ENCODE results near the gene HYAL2.
"Not testable (repeated sequence)": the region's sequence is repeated elsewhere in the genome, so short reads cannot be mapped to it uniquely, and the experiment has no call there.

Gene HYAL2

GRCh38 chr3:50327129-50327528 is 4.6 kb upstream of the HYAL2 start:
- DNase-seq = no peak

- DNase-seq = no peak
These were observed 3.6 kb upstream of the HYAL2 start for GRCh38 chr3:50326182-50326541.

GRCh38 chr3:50325497-50326181 is 3.1 kb upstream of the HYAL2 start:
- DNase-seq = no peak

- no peak for DNase-seq
These were observed 2.6 kb upstream of the HYAL2 start for GRCh38 chr3:50325113-50325480.

GRCh38 chr3:50324351-50325112 is 2.0 kb upstream of the HYAL2 start:
- peak; percentile 70 to 74 for DNase-seq

GRCh38 chr3:50323614-50324199 is 1.2 kb upstream of the HYAL2 start:
- DNase-seq = no peak

- peak; percentile 37 to 51 for DNase-seq
These were observed 601 bp upstream of the HYAL2 start for GRCh38 chr3:50323092-50323600.

- no peak for DNase-seq
These were observed 495 bp downstream of the HYAL2 start for GRCh38 chr3:50322115-50322385.

- DNase-seq = peak; percentile 79 to 88
These were observed 1.0 kb downstream of the HYAL2 start for GRCh38 chr3:50321336-50322114.

GRCh38 chr3:50320853-50321335 is 1.7 kb downstream of the HYAL2 start:
- DNase-seq = peak; percentile 62 to 72

GRCh38 chr3:50319894-50320625 is 2.5 kb downstream of the HYAL2 start:
- DNase-seq = no peak

- DNase-seq = no peak
These were observed 3.2 kb downstream of the HYAL2 start for GRCh38 chr3:50319181-50319893.

GRCh38 chr3:50318615-50319014 is 3.9 kb downstream of the HYAL2 start:
- no peak for DNase-seq

GRCh38 chr3:50318163-50318562 is 4.4 kb downstream of the HYAL2 start:
- no peak for DNase-seq

GRCh38 chr3:50317300-50317699 is 5.2 kb downstream of the HYAL2 start:
- DNase-seq = no peak

- DNase-seq = no peak
These were observed 5.8 kb downstream of the HYAL2 start for GRCh38 chr3:50316657-50317242.

- DNase-seq = no peak
These were observed 7.7 kb downstream of the HYAL2 start for GRCh38 chr3:50314816-50315215.

- no peak for DNase-seq
These were observed 8.2 kb downstream of the HYAL2 start for GRCh38 chr3:50314342-50314741.

GRCh38 chr3:50312041-50312440 is 10.5 kb downstream of the HYAL2 start:
- DNase-seq = not testable (repeated sequence)

GRCh38 chr3:50304601-50305000 is 17.9 kb downstream of the HYAL2 start:
- no peak for DNase-seq

GRCh38 chr3:50303013-50303815 is 19.3 kb downstream of the HYAL2 start, which contains the start of gene HYAL1:
TSS of gene HYAL1 (minus strand) at chr3:50303574. CDS start at chr3:50302956, 618 bp downstream.
- DNase-seq = no peak

All from SHP77 (cell line).